Kidney glomerular epithelial cell (primary cell): ENCODE measurements around the gene SFXN5.

Source experiments
- DNase-seq: peaks from one replicate; lab custom pipeline; 2025; lab: John Stamatoyannopoulos, UW

Gene SFXN5

DNA sequence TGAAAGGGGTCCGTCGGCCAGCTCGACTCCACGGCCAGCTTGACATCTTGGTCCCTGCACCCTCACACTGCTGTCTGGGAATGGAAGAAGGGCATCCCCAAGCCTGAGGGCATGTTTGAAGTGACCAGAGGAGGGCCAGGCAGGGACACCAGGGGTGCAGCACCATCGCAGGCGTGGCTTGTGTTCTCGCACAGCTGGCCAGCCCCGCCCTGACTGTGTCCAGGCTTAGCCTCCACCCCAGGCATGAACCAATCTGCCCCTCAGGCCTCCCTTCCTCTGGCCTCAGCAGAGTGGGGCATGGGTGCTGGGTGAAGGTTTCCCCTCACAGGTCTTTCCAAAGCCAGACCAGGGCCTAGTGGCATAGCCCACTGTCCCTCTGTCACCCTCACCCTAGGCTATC lies 129.2 kb downstream of the SFXN5 start:
- no peak for DNase-seq

DNA sequence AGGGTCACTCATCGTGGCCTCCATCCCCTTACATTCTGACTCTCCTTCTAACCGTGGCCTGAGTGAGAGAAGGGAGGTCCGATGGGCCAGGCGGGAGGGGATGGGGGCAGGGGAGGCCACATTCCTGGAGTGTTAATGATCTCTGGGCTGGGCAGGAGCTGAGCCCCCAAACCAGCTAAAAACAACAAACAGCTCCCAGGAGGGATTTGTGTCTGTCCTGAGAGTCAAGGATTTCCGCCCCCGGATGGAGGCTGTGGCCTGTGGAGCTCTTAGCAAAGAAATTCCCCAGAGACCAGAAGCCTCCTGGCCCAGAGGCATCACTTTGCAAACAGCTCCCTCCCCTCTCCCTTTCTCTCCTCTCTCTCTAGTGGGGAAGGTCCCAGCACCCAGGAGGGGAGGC lies 130.7 kb downstream of the SFXN5 start:
- DNase-seq, result peak; percentile 73

DNA sequence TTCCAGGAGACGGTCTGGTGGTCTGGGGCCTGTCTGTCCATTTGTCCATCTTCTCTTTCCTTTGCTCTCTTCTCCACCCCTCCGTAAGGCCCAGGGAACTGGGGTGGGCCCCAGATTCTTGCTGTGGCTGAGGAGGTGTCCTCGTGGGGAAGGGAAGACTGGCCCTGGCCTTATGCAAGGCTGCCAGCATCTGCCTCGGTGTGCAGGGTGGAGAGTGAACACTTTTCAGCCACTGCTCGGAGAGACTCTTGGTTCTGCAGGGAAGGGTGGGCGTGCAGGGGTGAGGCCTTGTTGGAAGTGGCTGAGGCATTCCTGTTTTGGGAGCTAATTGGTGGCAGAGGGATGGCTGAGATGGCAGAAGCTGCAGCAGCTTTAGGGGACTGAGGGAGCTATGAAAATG lies 131.2 kb downstream of the SFXN5 start:
- no peak for DNase-seq

DNA sequence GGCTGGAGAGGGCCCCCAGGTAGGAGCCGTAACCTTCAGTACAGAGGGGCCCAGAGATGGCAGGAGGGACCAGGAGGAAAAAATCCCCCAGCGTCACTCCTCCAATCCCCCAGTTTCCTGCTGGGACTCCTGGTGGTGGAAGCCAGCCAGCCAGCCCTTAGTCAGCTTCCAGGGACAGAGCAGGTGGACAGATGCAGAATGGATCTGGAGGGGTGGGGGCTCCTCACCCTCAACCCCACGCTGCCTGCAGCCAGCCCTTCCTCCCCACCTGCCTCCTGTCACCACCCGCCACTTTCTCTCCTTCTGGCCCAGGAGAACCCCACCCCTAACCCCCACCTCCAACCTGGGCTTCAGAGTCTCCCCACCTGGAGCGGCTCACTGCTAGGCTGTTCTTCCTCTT lies 133.1 kb downstream of the SFXN5 start:
- no peak for DNase-seq

DNA sequence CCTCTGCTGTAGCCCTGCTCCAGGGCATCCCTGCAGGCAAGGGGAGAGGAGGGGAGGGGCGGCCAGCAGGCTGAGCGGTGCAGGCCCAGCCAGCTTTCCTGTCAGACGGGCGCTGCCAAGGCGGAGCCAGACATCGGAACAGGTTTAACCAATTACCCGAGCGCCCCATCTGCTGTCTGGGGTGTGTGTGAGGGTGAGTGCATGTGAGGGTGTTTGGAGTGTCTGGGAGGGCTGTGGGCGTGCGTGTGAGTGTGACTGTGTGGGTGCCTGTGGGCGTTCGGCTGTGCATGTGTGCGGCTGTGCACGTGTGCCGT lies 134.2 kb downstream of the SFXN5 start:
- DNase-seq, result no peak

DNA sequence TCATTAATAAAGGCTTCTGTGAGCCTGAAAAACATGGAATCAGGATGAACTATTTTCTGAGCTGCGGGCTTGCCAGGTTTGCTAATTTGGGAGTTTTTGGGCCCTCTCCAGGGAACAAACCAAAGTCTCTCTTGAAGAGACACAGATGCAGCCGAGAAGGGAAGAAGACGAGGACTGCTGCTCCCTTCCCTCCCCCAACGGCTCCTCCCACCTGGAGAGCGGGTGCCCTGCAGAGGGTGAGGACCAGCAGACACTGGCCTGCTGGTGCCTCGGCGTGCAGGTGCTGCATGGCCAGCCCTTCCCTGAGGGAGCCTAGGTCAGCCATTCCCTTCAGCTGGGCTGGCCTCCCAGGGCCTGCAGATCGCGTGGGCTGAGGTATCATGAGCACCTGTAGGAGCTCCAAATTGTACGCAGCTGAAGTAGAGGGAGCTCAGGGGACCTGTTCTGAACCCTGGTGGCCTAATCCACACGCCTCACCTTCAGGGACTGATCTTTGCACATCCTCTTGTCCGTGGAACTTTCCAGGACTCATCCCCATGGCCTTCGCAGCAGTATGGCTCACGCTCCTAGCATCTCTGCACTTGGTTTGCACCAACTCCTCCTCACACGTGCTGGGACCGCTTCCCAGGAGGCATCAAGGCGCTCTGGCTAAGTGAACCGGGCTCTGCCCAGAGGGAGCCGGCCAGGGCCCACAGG lies 134.7 kb downstream of the SFXN5 start:
- no peak for DNase-seq

DNA sequence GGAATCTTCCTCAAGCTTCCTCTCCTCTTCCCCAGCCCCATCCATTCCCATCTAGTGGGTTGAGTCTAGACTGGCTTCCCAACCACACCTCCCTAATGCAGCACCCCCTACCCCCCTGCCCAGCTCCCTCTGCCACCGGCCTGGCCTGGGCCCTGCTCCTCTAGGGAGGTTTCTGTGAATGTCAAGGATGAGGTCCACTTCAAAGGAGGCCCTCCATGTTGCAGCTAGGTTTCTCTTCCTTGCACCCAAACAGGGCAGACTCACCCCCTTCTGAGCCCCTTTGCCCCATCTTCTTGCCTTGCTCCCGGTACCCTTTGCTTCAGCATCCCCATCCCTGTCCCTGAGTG lies 135.9 kb downstream of the SFXN5 start:
- no peak for DNase-seq

DNA sequence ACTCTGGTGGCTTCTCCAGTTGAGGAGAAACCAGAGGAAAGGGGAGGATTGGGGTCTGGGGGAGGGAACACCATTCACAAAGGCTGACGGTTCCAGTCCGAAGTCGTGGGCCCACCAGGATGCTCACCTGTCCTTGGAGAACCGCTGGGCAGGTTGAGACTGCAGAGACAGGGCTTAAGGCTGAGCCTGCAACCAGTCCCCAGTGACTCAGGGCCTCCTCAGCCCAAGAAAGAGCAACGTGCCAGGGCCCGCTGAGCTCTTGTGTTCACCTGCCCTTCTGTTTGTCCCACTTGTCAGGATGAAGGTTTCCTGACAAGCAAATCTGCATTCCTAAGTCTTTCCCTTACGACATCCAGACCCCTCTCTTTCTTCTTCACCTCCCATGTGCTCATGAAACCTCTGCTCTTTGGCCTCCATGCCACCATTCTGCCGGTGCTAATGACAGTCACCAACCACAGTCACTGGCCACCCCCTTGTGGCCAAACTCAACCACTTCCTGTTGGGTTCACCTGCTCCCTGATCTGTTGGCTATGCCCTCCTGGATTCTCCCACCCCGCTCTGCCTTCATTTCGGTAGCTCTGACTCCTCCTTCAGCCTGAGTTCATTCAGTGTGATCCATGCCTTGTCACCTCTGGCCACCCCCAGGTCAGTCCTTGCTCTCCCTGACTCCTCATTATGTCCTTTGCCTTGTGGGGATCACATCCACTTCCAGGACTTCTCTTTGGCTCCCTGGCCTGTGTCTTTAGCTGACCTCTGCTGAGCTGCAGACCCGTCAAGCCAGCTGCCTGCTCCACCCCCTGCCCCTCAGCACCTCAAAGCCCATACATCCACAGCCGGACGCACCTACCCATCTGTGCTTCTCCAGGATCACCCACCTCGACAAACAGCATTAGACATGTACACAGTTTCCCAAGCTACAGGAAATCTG lies 136.6 kb downstream of the SFXN5 start:
- no peak for DNase-seq

DNA sequence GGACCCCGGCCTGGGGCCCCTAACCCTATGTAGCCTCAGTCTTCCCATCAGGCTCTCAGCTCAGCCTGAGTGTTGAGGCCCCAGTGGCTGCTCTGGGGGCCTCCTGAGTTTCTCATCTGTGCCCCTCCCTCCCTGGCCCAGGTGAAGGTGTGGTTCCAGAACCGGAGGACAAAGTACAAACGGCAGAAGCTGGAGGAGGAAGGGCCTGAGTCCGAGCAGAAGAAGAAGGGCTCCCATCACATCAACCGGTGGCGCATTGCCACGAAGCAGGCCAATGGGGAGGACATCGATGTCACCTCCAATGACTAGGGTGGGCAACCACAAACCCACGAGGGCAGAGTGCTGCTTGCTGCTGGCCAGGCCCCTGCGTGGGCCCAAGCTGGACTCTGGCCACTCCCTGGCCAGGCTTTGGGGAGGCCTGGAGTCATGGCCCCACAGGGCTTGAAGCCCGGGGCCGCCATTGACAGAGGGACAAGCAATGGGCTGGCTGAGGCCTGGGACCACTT lies 137.8 kb downstream of the SFXN5 start:
- no peak for DNase-seq

DNA sequence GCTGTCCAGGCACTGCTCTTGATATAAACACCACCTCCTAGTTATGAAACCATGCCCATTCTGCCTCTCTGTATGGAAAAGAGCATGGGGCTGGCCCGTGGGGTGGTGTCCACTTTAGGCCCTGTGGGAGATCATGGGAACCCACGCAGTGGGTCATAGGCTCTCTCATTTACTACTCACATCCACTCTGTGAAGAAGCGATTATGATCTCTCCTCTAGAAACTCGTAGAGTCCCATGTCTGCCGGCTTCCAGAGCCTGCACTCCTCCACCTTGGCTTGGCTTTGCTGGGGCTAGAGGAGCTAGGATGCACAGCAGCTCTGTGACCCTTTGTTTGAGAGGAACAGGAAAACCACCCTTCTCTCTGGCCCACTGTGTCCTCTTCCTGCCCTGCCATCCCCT lies 138.3 kb downstream of the SFXN5 start:
- no peak for DNase-seq

DNA sequence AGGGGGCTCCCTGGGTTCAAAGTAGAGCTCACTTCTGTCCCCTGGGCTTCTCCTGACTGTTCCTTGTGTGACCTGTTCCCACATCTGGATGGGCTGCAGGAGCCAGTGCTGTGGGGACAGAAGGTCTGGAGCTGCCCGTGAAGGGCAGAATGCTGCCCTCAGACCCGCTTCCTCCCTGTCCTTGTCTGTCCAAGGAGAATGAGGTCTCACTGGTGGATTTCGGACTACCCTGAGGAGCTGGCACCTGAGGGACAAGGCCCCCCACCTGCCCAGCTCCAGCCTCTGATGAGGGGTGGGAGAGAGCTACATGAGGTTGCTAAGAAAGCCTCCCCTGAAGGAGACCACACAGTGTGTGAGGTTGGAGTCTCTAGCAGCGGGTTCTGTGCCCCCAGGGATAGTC lies 138.7 kb downstream of the SFXN5 start:
- no peak for DNase-seq

DNA sequence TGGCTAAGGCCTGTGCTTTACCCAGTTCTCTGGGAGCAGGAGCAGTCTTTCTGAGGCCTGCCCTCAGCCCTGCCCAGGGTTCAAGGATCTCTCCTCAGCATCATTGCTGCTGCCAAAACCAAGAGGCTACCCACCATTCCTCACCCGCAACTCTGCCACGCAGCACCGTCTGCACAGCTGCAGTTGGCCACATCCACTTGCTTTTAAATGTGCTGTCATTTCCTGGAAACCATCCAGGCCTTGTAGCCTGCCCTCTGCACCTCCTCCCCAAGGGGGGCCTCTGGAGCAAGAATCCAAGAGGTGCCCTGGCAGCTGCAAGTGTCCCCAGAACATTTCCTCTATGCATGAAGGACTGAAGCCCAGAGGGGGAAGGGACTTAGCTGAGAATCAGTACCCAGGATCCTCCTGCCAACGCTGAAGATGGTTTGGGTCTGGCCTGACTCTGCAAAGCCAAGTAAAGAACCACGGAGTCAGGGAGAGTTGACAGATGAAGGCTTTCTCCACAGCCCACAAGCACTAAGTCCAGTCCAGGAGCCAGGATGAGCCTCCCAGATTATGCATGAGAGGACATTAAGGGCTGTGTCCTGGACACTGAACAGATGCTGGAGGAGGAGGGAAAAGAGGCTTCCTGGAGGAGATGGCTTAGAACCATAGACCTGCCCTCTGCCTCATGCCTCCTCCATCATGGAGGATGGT lies 139.3 kb downstream of the SFXN5 start:
- DNase-seq, result no peak

DNA sequence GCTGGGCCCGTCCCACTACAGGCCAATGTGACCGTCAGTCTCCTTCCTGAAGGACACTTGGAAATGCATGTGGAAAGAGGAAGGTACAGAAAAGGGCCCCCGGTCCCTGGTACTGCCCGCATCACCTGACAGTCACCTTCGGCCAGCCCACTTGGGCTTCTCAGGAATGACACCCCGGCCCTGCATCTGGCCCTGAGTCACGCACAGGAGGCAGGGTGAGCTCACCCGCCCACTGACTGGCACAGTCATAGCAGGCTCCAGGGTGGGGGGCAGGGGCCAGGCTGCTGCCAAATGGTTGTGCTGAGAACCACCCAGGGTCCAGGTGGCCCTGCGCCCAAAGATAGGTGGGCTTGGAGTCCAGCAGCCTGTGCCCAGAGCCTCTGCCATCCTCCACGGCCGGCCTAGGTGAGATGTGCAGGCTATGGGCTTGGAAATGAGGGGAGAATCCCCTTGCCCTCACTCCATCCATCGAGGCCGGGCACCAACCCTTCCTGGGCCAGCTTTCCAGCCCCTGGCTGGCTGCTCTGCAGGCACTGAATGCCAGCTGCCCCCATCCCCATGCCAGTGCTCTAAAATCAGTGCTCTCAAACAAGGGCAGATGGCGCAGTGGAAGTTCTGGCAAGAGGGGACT lies 140.1 kb downstream of the SFXN5 start:
- DNase-seq, result peak; percentile 32

DNA sequence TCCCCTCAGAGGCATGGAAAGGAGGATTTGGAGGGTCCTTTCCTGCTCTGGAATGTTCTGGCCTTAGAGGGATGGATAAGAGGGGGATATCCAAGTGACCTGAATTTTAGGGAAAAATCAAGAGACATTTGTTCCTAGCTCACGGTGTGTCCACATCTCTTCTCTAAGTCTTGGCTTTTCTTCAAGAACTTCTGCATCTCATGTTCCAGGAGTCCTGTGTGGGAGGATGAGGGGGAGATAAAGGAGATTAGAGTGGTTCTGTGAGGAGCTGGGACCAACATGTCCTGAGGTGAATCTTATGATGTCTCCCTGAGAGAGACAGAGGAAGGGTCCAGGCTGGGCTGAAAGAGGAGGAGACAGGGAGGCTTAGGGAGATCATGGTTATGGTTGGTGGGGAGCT lies 142.5 kb downstream of the SFXN5 start:
- no peak for DNase-seq

DNA sequence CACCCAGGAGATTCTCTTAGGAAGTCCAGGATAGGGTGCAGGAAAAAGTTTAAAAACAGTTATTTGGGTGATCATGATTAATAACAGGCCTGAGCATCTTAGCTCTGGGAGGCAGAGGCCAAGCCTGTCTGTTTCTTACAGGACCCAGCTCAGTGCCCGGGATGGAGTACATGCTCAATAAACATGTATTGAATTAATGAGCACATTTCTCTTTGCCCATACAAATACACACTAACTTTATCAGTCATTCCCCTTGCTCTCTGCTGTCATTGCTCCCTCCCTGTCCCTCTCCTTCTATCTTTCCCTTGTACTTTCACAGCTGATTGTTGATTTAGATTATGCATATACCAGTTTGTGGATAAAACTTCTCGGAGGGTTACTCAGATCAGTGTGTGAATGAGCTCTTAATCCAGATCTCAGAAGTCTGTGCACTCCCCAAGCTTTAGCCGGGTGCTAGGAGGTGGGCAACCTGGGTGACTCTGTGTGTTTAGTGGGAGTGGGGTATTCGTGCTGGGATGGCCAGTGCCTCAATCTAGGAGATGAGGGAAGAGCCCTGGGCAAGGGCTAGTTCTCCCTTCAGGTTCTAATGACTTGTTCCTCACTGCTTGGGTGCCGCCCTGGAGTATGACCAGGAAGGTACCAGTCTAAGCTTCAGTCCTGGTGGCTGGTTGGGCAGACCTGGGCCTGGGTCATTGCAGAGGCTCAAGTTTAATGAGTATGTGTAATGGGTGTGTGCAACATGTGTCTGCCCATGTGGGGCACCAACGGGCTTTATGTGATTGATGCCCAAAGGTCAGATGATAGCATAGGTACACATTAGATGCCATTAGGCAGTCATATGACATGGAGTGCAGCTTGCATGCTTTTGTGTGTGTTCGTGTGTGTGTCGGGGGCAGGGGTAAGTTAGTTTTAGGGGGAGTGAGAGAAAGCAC lies 143.6 kb downstream of the SFXN5 start:
- DNase-seq, result no peak

DNA sequence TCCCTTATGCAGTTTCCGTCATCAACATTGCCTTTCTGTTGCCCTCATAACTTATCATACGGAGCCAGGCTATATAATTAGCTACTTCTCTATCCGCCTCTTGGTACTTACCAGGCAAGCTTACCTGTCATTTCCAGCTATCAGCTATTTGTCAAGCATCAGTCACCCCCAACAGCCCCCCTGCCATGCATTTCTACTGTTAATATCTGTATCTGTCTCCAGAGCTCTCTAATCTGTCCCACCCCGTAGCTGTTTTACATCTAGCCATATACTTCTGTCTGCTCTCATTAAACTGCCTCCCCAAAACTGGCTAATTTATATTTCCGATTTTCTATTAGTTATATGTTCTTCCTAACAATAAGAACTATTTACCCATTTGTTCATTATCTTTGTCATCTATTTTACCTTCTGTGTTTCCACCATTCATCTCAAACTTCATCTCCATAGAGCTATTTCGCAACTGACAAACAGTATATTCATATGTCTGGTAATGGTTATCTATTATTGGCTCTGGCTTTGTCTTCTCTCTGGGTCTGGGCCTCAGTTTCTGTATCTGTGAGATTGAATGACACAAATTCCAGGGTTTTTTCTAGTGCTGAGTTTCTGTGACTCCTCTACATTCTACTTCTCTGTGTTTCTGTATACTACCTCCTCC lies 144.6 kb downstream of the SFXN5 start:
- DNase-seq, result no peak

DNA sequence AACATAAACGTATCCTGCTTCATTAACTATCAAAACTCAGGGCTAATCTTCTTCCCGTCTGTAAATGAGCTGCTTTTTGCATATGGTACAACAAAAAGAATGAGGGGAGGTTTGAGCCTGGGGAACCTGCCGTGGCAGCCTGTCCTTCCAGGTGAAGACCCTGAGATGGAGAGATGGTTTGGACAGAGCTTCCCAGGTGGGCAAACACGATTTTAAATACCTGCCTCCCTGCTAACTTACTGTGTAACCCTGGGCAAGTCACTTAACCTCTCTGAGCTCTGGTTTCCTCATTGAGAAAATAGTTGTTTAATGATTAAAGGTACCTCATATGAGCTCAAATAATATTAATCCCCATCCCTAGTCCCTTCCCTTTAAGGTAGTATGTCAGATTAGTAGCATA lies 145.1 kb downstream of the SFXN5 start:
- no peak for DNase-seq

DNA sequence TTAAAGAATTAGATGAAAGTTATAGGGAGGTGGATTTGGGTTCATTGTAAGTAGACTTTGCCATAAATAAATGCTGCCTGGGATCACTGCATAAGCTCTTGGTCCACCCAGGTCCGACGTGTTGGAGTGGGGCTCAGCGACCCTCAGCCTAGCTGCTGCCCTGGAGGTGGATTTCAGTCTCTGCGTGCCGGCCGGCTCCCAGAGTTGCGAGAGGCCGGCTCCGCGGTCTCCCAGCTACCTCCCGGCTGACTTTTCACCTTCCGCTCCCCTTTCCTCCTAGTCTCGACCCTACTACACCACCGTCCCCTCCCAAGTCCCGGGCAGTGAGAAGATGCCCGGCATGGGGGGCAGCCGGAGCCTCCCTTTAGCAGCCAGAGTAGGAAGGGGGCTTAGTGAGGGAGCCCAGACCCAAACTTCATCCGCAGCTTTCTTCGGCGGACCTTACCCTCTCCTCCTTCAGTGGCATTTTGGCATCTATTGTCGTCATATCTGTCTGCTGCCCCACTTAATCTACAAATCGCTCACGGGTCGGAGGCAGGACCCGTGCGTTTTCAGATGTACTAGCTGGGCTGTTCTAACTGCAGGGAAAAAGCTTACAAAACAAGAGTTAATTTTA lies 146.1 kb downstream of the SFXN5 start:
- no peak for DNase-seq

DNA sequence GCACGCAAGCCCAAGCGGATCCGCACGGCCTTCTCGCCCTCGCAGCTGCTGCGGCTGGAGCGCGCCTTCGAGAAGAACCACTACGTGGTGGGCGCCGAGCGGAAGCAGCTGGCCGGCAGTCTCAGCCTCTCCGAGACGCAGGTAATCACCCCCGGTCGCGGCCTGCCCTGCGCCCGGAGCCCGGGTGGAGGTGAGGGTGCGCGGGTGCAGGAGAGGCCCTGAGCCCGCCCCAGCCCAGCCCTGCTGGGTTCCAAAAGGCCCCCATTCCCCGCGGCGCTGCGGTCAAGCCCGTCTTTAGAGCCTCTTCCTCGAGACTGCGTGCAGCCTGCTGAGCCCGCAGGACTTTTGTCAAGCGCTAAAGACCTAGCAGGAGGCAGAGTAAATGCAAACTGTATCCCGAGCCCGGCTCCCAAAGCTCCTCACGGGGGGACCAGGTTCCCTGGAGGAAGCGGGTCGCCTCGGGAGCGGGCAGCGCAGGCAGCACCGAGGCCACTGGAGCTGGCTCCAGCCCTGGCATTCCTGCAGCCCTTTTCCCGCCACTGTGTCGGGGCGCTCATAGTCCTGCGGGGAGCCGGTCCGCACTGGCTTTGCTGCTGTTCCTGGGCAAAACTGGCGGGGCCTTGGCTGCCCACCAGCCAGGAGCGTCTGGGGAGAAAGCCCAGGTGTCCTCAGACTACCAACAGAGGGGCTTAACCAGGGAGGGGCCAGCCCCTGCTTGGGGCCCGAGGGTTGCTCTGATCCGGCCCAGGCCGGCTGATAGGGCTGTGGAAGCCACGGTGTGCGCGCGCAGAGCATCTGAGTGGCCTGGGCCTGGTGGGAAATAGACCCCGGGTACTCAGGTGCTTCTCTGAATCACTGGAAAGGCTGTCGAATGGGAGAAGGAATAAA lies 146.9 kb downstream of the SFXN5 start:
- DNase-seq, result no peak
